Measurements from ENCODE around the gene HDAC4.

The HDAC4 gene

DNA sequence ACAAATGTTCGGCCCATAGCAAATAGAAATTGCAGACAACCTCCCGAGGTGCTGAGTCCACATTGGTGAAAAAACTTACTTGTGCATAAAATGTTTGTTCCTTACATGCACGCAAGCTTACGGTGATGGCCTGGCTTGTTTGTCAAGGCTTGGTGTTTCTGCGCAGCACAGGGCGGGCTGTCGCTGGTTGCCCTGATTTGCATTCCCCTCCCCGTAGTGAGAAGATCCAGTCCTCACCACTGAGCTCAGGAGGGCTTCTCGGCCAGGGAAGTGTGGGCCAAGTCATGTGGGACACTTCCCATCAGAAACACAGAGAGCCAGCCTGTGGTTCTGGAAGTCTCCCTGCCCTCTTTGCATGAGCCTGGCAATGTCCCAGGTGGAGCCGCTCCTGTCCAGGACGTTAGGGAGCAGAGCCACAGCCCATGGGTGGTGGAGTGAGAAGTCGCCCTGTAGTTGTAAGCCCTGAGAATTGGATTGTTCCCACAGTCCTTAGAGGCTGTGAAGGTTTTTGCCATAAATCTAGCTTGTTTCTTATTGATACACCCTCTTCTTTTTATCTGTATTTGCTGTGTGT is 400.2 kb downstream of the HDAC4 start:
- Histone ChIP-seq H3K27ac (no peak overlapping the region), H3K4me3 (no peak overlapping the region)

DNA sequence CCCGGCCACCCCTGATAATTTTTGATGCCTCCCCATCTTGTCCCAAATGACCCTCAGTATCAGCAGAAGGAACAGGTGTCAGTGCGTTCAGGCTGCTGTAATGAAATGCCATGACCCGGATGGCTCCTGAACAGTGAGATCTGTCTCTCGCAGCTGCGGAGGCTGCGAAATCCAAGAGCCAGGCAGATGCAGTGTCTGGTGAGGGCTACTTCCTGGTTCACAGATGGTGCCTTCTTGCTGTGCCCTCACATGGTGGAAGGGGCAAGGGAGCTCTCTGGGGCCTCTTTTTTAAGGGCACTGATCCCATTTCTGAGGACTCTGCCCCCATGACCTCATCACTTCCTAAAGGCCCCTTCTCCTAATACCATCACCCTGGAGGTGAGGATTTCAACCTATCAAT is 400.7 kb downstream of the HDAC4 start:
- H3K27ac ChIP-seq: no peak overlapping the region

GRCh38 chr2:238999291-238999741 is 401.5 kb downstream of the HDAC4 start:
- Histone ChIP-seq H3K4me3 (no peak overlapping the region), H3K27ac (no peak overlapping the region)

More for the DNA sequence above, 400.7 kb downstream of the HDAC4 start:
- no peak overlapping the region for H3K4me3 ChIP-seq

DNA sequence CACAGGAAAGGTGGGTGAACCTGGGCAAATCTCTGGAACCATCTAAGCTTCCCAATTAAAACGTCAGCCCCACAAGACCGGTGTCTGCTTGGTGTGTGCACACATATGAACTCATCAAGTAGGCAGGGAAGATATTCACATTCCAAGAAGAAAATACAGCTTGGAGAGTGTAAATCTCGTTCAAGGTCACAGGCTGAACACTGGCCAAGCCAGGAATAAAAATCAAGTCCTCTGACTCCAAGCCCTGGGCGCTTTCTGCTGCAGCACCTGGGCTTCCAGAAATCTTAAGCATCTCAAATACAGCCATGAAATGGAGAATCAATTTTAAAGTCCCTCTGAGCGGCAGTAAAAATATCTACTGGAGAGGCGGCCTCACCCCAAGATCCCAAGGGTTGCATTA is 402.0 kb downstream of the HDAC4 start:
- Histone ChIP-seq H3K27ac (no peak overlapping the region), H3K4me3 (no peak overlapping the region)

Measured in skin epidermis (tissue), 12 donors.